ENCODE measurements around the gene MYOC.

The MYOC gene

DNA sequence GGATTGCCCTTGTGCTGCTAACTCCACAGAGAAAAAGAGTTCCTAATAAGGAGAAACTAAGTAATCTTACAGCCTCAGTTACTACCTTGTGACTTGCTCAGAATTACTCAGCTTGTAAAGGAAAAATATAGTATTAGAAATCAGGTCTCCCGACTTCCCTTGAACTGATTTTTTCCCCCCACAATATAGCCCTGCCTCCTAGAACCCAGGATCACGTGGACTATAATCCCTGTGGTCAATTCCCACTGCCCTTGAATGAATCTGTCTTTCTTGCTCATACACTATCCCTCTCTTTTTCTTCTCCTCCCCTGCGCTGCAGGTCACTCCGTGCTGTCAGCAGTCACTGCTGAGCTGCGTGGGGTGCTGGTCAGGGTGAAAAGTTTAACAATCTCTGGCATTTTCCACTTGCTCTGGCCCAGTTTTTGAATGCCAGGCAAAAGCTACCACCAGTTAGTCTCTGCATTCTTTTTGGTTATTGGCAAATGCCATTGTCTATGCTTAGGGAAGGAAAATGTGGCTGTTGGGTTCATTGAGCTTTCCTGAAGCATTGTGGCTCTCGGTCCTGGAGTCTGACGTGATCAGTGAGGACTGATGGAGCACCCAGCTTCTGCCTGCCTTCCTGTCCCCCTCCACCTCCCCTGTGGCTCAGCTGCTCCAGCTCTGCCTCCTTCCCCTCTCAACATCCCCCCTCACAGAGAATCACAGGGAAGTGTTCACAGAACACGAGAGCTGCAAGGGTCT lies 1.9 kb upstream of the MYOC start:
- in situ Hi-C loops (cut with MboI; ENCODE audit: low sequenced_read_pairs), result no loop called here

DNA sequence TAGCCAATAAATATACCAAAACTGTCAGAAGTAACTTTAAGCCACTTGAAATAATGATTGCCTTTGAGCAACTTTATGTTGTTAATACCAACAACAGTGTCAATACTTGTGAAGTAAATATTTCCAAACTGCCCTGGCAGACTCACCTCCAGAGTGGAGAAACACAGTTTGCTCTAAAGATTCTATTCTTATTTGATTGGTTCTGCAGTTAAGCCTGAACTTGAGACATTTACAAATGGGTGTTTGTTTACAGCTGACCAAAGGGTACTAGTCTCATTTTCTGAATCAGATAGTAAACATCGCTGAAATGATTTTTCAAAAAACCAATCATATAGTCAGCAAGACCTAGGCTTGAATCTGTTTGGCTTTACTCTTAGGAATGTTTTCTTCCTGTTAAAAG lies 1.3 kb upstream of the MYOC start:
- in situ Hi-C loops (cut with MboI; ENCODE audit: low sequenced_read_pairs), result no loop called here

DNA sequence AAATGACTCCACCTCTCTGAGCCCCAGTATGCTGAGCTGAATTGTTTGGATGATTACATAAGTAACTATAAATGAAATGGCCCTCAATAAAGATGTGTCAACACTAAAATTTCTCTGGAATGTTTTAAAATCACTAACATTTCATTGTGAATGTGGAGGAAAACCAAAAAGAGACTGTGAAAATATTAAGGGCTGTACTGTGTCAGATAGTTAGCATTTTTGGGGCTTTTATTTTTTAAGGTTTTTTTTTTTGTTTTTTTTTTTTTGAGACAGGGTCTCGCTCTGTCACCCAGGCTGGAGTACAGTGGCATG lies 6.3 kb downstream of the MYOC start:
- in situ Hi-C loops (cut with MboI; ENCODE audit: low sequenced_read_pairs), result loop anchor here (25.0 kb wide), 1 partner anchor 341 kb away; no protein-coding TSS in a partner anchor

DNA sequence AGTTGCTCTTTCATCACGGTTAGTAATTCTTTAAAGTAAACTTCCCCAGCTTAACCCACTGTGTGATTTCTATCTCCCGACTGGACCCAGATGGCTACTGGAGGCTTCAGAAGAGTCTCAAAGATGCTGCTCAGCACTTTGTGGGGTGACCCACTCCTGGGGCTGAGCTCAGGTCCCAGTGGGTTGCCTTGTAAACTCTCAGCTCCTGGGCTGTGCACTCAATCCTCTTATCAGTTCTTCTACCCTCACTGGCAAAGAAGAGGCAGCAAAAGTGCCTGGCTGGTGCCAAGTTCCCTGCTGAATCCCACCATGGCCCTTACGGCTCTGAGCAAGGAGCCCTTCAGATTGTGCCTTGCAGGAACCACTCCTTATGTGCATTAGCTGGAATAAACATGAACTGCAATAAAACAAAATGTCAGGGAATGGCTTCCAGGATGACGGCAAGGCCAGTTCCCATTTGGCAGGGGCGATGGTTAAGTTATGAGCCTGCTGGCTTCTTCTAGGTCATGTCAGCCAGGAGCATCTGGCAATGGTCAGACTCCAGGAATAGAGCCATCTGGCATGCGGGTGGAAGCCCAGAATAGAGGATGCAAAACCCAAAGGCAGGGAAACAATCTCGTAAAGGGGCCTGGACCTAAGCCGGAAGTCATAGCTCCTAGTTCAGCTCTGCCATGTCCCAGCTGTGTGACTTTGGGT lies 6.8 kb downstream of the MYOC start:
- in situ Hi-C loops (cut with MboI; ENCODE audit: low sequenced_read_pairs), result loop anchor here (25.0 kb wide), 1 partner anchor 342 kb away; no protein-coding TSS in a partner anchor

GRCh38 chr1:171644805-171645483 lies 7.5 kb downstream of the MYOC start:
- in situ Hi-C loops (cut with MboI; ENCODE audit: low sequenced_read_pairs), result loop anchor here (25.0 kb wide), 1 partner anchor 342 kb away; no protein-coding TSS in a partner anchor

GRCh38 chr1:171643156-171643555 lies 9.3 kb downstream of the MYOC start:
- in situ Hi-C loops (cut with MboI; ENCODE audit: low sequenced_read_pairs), result loop anchor here (25.0 kb wide), 1 partner anchor 344 kb away; no protein-coding TSS in a partner anchor

- in situ Hi-C loops (cut with MboI; ENCODE audit: low sequenced_read_pairs), result loop anchor here (25.0 kb wide), 1 partner anchor 345 kb away; no protein-coding TSS in a partner anchor
Observed at GRCh38 chr1:171642197-171642596, 10.3 kb downstream of the MYOC start.

GRCh38 chr1:171641076-171641864 lies 11.2 kb downstream of the MYOC start:
- in situ Hi-C loops (cut with MboI; ENCODE audit: low sequenced_read_pairs), result loop anchor here (25.0 kb wide), 1 partner anchor 346 kb away; no protein-coding TSS in a partner anchor

GRCh38 chr1:171640225-171640624 lies 12.3 kb downstream of the MYOC start:
- in situ Hi-C loops (cut with MboI; ENCODE audit: low sequenced_read_pairs), result loop anchor here (25.0 kb wide), 1 partner anchor 347 kb away; no protein-coding TSS in a partner anchor

- in situ Hi-C loops (cut with MboI; ENCODE audit: low sequenced_read_pairs), result loop anchor here (25.0 kb wide), 1 partner anchor 349 kb away; no protein-coding TSS in a partner anchor
Observed at GRCh38 chr1:171637928-171638576, 14.4 kb downstream of the MYOC start.

DNA sequence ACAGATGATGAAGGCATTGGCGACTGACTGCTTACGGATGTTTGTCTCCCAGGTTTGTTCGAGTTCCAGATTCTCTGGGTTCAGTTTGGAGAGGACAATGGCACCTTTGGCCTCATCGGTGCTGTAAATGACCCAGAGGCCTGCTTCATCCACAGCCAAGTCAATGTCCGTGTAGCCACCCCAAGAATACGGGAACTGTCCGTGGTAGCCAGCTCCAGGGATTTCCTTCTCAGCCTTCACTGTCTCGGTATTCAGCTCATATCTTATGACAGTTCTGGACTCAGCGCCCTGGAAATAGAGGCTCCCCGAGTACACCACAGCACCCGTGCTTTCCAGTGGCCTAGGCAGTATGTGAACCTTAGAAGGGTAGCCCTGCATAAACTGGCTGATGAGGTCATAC lies 16.3 kb downstream of the MYOC start:
- in situ Hi-C loops (cut with MboI; ENCODE audit: low sequenced_read_pairs), result loop anchor here (25.0 kb wide), 1 partner anchor 351 kb away; no protein-coding TSS in a partner anchor

DNA sequence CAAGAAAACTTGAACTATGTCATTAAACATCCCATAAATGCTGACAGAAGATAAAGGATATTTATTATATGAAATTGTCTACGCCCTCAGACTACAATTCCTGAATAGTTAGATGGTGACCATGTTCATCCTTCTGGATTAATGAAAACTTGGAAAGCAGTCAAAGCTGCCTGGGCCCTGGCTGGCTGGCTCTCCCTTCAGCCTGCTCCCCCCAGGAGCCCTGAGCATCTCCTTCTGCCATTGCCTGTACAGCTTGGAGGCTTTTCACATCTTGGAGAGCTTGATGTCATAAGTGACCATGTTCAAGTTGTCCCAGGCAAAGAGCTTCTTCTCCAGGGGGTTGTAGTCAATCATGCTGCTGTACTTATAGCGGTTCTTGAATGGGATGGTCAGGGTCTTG lies 16.8 kb downstream of the MYOC start:
- in situ Hi-C loops (cut with MboI; ENCODE audit: low sequenced_read_pairs), result loop anchor here (25.0 kb wide), 1 partner anchor 352 kb away; no protein-coding TSS in a partner anchor

GRCh38 chr1:171628225-171628624 lies 24.3 kb downstream of the MYOC start:
- in situ Hi-C loops (cut with MboI; ENCODE audit: low sequenced_read_pairs), result loop anchor here (25.0 kb wide), 1 partner anchor 359 kb away; no protein-coding TSS in a partner anchor

- in situ Hi-C loops (cut with MboI; ENCODE audit: low sequenced_read_pairs), result loop anchor here (25.0 kb wide), 1 partner anchor 360 kb away; no protein-coding TSS in a partner anchor
Observed at GRCh38 chr1:171627020-171627419, 25.5 kb downstream of the MYOC start.

GRCh38 chr1:171625225-171625624 lies 27.3 kb downstream of the MYOC start:
- in situ Hi-C loops (cut with MboI; ENCODE audit: low sequenced_read_pairs), result loop anchor here (25.0 kb wide), 1 partner anchor 362 kb away; no protein-coding TSS in a partner anchor

DNA sequence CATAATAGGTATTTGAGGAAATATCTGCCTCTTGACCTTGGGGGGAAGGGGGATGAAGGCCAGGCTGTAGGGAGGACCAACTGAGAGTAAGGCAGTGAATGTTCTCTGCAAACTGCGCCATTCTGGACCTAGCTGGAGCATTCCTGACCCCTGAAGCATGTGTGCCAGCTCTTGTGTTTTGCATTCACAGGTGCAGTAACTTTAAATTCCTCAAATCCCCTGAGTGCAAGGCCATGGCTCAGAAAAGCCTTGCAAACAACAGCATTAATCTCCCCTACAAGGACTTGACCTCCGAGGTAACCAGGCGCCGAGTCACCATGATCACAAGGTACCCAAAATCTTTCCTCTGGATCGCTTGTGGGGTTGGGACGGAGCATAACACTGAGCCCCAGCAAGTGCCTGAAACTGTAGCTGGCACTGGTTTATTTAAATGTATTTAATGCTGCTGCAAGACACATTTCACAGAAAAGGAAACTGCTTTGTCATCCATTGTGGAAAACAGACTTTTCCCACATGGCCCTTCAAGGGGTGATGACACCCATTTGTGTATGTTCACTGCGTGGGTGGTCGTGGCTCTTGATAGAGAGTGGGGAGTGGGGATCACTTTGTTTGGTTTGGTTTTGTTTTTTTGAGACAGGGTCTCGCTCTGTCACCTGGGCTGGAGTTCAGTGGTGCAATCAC lies 28.7 kb downstream of the MYOC start:
- in situ Hi-C loops (cut with MboI; ENCODE audit: low sequenced_read_pairs), result no loop called here

GRCh38 chr1:171622152-171622462 lies 30.4 kb downstream of the MYOC start, which contains the start of gene MYOCOS:
TSS of gene MYOCOS (plus strand) at chr1:171622243. CDS start at chr1:171623884, 1,641 bp downstream.
- in situ Hi-C loops (cut with MboI; ENCODE audit: low sequenced_read_pairs), result no loop called here

DNA sequence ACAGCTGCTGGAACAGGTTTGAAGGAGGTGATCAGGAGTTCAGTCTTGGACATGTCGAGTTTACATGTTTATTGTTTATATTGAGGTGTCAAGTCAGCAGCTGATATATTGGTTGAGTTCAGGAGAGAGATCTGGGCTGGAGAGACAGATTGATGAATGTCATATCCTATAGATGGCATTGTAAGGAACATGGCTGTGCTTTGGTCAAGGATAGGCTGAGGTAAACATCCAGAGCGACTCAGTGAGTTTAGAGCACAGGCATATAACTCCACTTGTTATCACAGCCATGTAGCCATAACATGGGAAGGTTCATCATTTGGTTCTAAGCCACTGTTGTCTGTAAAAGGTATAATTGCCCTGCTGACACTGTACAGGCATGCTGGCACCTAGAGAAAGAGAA lies 35.9 kb downstream of the MYOC start:
- in situ Hi-C loops (cut with MboI; ENCODE audit: low sequenced_read_pairs), result no loop called here
